HG03108 (cell line): ENCODE measurements around the gene RGS1.

Experiments
- ATAC-seq: cut with Tn5 transposase; IDR thresholded peaks from one replicate; pipeline ENCODE4 v1.9.1; 2021; ENCODE audit warnings: moderate library complexity; ENCODE audit not compliant: unreplicated experiment

The RGS1 gene

DNA sequence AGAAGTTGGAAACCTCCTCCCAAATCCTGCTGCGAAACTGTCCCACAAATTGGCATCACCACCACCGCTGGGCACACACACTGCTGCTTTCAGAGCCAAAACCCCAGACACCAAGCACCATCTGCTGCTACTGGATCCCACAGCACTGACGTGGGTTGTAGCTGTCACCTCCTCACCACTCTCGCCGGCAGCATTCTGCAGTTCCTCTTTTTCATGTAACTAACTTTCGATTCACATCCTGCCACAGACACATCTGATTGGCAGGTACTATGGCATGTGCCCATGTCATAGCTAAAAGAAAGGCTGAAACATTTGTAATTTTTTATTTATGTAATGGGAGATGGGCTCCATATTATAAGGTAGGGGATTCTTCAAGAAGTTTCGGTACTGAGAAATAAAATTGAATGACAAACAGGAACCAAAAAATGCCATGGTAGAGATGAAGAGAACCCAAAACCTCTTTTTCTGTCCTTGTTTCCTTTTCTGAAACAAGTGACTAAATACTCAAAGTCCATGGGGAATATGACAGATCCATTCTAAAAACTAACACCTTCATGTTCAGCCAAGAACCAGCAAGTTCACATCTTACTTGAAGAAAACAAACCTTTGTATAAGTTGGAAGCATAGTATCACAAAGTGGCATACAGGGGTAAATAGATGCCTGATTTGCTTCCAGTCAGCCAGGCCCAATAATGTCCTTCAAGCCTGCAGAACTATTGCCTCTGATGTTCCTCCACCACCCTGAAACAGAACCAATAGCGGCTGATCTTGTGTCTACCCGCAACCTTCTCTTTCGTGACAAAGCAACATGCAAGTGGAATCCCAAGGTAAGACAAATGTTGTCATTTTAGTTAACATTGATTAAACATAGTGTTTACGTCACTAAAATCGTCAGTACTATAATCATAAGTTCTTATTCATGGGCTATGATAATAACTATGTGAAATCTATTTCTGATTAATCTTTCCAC lies 33.8 kb downstream of the RGS1 start:
- peak; percentile 98 for ATAC-seq

DNA sequence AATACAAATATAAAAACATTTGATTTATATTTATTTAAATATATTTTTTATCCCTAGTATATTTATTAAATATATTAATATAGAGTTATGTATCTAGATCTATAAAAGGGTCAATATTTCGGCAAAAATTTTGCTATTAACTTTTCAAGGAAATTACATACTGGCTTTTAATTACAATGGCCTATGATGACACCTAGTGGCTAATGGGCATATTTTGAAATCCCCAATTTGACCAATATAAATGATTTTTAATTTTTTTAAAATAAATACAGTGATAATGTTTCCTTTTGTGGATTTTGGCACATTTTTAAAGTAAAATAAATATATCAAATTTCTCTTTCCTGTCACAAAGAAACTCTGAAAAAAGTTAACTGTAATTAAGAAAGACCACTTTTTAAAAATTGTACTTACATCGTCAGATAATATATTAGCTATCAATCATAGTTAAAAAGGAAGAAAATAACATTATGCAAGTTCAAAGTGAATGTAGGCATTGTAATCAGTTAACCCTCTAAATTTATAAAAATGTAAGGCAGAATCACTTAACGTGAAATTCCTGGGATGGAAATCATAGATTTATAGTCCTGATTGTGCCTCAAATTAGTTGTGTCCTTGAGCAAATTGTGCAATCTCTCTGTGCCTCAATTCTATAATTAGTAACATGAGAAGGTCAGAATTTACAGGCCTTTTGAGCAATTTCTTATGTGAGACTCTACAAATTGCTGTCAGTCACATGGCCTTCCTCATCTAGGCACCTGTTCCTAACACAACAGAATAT lies 34.7 kb downstream of the RGS1 start:
- no peak for ATAC-seq

DNA sequence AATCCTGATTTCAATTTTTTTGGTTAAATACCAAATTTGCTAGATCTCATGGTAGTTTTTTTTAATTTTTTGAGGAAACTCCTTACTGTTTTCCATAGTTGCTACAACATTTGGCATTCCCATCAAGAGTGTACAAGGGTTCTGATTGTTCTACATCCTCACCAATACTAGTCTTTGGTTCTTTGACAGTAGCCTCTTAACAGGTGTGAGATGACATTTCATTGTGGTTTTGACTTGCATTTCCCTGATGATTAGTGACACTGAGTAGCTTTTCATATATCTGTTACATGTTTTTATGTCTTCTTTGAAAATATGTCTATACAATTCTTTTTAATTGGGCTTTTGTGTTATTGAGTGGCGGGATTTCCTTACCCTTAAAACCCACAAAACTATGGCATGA lies 39.5 kb downstream of the RGS1 start:
- no peak for ATAC-seq

DNA sequence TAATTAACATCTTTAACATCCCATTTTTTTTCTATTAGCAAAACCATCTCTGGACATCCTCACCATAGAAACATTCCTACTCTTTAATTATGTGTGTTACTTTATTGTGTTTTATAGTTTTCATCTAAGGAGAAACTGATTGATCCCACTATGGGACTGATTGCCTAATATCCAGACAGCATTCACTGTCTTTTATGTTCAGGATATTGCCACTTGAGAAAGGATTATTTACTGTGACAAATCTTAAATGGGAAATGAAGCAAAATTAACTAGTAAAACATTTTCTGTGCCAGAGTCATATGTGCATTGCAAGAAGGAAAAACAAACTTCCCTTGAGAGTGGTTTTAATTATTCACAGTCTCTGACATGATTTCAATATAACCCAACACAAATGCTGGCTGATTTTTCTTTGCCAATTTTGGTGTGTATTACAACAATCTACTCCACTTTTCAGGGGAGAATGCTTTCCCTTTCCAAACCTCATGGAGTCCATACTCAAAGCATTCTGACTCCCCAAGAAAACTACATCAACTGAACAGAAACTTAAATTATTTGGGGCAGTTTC lies 44.6 kb downstream of the RGS1 start:
- no peak for ATAC-seq

DNA sequence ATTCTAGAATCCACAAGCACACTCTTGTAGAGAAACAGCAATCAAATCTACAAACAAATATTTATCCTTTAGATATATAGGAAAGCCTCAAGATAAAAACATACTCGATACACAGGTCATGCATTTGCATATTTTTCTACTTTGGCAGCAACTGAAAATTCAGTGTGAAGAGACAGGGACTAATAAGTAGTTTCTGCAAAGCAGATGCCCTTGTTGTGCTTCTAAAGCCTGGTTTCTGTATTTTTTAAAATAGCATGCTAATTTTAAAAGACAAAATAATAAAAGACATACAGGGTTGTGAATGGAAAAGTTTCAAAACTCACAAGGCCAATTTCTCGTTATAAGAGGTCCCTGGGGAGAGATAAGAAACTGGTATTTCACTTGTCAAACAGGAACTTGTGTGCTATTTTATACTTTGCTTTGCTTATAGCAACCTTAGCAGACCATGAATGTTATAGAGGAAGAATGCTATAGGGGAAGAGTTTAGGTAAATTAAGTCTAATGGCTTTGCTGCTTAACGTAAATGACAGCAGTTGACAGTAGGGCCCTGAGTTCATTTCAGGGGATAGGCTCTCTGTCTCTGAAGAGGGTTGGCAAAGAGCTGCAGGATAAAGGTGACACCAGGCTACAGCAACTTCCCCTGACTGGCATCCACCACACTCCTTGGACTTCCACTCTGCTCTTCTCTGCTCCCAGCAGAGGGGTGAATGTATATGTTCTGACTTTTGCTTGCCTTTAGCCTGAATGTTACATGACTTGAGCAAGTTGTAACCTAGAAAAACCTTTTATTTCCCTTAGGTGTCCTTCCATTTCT lies 51.0 kb downstream of the RGS1 start:
- peak; percentile 94 for ATAC-seq

DNA sequence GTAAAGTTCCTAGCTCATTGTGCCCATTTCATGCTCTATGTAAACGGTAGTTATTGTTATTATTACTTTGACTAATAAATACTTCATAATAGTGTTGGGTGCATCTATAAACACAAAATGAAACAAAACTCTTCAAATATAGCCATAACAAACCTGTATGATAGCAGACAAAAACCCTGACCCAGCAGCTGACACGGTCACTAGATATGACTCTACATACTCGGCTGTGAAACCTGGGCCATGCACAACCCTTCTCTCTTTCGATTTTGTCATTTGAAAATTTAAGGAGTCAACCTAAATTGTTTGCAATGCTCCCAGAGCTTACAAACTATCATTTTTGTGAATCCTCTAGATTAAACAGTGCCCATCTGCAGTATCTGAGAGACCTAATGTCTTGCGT lies 52.3 kb downstream of the RGS1 start:
- no peak for ATAC-seq

DNA sequence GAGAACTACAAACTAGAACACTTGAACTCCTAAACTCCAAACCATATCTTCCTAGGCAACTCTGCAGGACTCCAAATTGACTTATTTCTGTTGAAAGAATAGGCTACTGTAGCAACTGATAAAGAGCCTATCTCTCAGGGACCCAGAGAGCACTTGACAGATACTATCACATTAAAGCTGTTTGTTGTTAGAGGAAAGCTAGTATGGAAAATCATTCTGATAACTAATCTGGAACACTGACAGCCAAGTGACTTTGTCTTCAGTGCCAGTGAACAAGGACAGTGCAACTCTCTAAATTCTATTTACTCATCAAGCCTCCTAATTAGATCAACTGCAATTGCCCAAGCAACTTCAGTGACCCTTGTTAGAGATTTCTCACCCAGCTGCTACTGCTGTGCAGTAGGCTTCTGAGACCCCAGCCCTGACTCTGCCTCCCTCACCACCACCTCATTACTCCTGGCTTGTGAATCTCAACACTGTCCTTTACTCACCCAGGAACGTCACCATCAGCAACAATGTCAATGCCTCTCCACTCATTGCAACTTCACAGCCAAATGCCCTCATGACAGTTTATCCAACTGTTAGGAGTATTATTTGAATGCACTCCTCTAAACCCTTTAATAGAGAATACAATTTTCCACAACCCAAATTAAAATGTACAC lies 53.0 kb downstream of the RGS1 start:
- no peak for ATAC-seq

DNA sequence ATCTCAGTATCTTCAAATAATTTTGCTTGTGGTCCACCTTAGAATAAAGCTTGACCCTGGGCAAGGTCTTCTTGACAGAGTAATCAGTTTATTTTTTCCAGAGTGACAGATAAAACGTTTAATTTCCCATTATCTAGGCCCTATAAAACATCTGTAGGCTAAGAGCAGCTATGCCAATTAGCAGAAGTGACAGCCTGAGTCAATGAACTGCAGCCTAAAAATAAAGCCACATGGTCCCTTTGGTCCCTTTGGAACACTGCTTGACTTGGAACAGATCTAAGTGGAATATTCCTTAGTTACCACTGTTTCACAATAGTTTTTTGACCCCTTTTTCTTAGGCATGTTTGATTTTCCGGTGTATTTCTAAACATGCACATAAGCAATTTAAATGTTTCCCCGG lies 54.0 kb downstream of the RGS1 start:
- no peak for ATAC-seq
